CD14-positive monocyte (primary cell): ENCODE data around the gene FBRS. TPM values are rescaled to one million over a fixed set of nuclear protein-coding genes. Genes with fewer than 3 reads are reported as not detected.

Experiments
- DNase-seq, 3 donors: peaks; one replicate each; pipeline ENCODE4 v3.0.0-alpha.2; 2011 to 2022
- H2AFZ ChIP-seq: 2 replicates; pipeline ENCODE4 v1.6.0; 2012; ENCODE audit warnings: mild to moderate bottlenecking, low read depth, low read length, inconsistent platforms; ENCODE audit not compliant: insufficient read depth, poor library complexity, severe bottlenecking
- H3K27ac ChIP-seq, 2 donors: 1 replicate in 1 of 2; 2 replicates in 1 of 2; pipeline ENCODE4 v1.5.1; 2012 to 2013; ENCODE audit warnings: low read length in 2 of 2, control low read depth in 1 of 2, inconsistent platforms in 1 of 2, low read depth in 1 of 2, mild to moderate bottlenecking in 1 of 2
- H3K27me3 ChIP-seq, 2 donors: one replicate each; pipeline versions ENCODE4 v1.6.0 to v1.6.1; 2011 to 2013; ENCODE audit warnings: low read length in 2 of 2; ENCODE audit not compliant: control insufficient read depth in 2 of 2, insufficient read depth in 2 of 2
- H3K36me3 ChIP-seq, 2 donors: replicated peaks in 1 of 2; 1 replicate in 1 of 2; 2 replicates in 1 of 2; pipeline versions ENCODE4 v1.5.1 to v1.6.1; 2012 to 2013; ENCODE audit warnings: low read length in 2 of 2, control low read depth in 1 of 2, inconsistent platforms in 1 of 2, mild to moderate bottlenecking in 1 of 2; ENCODE audit not compliant: insufficient read depth in 2 of 2, control insufficient read depth in 1 of 2
- H3K4me1 ChIP-seq, 2 donors: 1 replicate in 1 of 2; 2 replicates in 1 of 2; pipeline versions ENCODE4 v1.5.1 to v1.6.1; 2012 to 2013; ENCODE audit warnings: low read length in 2 of 2, control low read depth in 1 of 2, inconsistent platforms in 1 of 2, mild to moderate bottlenecking in 1 of 2, moderate library complexity in 1 of 2; ENCODE audit not compliant: insufficient read depth in 2 of 2, control insufficient read depth in 1 of 2
- H3K4me2 ChIP-seq: replicated peaks from 2 replicates; pipeline ENCODE3; 2012; ENCODE audit warnings: low read length, moderate library complexity, mild to moderate bottlenecking; ENCODE audit not compliant: poor library complexity, severe bottlenecking; ENCODE audit errors: extremely low read depth
- H3K4me3 ChIP-seq, 3 experiments: fragments of 200-600 bp in 1 of 3; sonication (generic) in 1 of 3; replicated peaks in 1 of 3; 1 replicate in 2 of 3; 2 replicates in 1 of 3; pipeline ENCODE4 v1.5.1; 2011 to 2013; ENCODE audit warnings: low read length in 3 of 3, mild to moderate bottlenecking in 3 of 3, control low read depth in 2 of 3, low read depth in 2 of 3, inconsistent platforms in 1 of 3, moderate library complexity in 1 of 3
- H3K79me2 ChIP-seq: 2 replicates; pipeline ENCODE4 v1.6.0; 2012; ENCODE audit warnings: mild to moderate bottlenecking, control low read depth, inconsistent platforms, low read length, moderate library complexity; ENCODE audit not compliant: insufficient read depth
- H3K9ac ChIP-seq: 2 replicates; pipeline ENCODE4 v1.6.0; 2017; ENCODE audit warnings: low read length, mild to moderate bottlenecking; ENCODE audit not compliant: insufficient read depth, poor library complexity, severe bottlenecking
- H3K9me3 ChIP-seq, 2 donors: replicated peaks in 1 of 2; 1 replicate in 1 of 2; 2 replicates in 1 of 2; pipeline versions ENCODE4 v1.5.1 to v1.6.1; 2012 to 2013; ENCODE audit warnings: low read length in 2 of 2, control low read depth in 1 of 2; ENCODE audit not compliant: control insufficient read depth in 1 of 2, insufficient read depth in 1 of 2
- H4K20me1 ChIP-seq: 2 replicates; pipeline ENCODE4 v1.6.0; 2012; ENCODE audit warnings: mild to moderate bottlenecking, low read length, control low read depth, moderate library complexity; ENCODE audit not compliant: insufficient read depth
- H3K27ac Mint-ChIP-seq, 7 donors: one replicate each; pipeline ENCODE4 v1.8.0; 2020; ENCODE audit warnings: mild to moderate bottlenecking in 7 of 7, mixed read lengths in 7 of 7, moderate library complexity in 6 of 7, inconsistent platforms in 2 of 7
- H3K27me3 Mint-ChIP-seq, 3 donors: one replicate each; pipeline ENCODE4 v1.8.0; 2021 to 2022; ENCODE audit warnings: low read depth in 3 of 3, mild to moderate bottlenecking in 3 of 3, mixed read lengths in 3 of 3, moderate library complexity in 3 of 3, inconsistent platforms in 1 of 3
- H3K36me3 Mint-ChIP-seq, 2 donors: one replicate each; pipeline ENCODE4 v1.8.0; 2020; ENCODE audit warnings: mixed read lengths in 2 of 2, inconsistent platforms in 1 of 2, mild to moderate bottlenecking in 1 of 2
- H3K4me1 Mint-ChIP-seq: one replicate; pipeline ENCODE4 v1.8.0; 2020; ENCODE audit warnings: mild to moderate bottlenecking, mixed read lengths
- H3K4me3 Mint-ChIP-seq, 2 donors: one replicate each; pipeline ENCODE4 v1.8.0; 2020; ENCODE audit warnings: mild to moderate bottlenecking in 2 of 2, mixed read lengths in 2 of 2, moderate library complexity in 1 of 2
- H3K9me3 Mint-ChIP-seq, 7 donors: one replicate each; pipeline ENCODE4 v1.8.0; 2020 to 2022; ENCODE audit warnings: mixed read lengths in 7 of 7, mild to moderate bottlenecking in 6 of 7, moderate library complexity in 6 of 7, inconsistent platforms in 2 of 7
- WGBS: methylation state at CpG from one replicate; pipeline ENCODE4 v1.1.5; 2013; ENCODE audit warnings: missing lambda C conversion rate; ENCODE audit not compliant: insufficient coverage; 5-methylcytosine and 5-hydroxymethylcytosine counted together
- intact Hi-C, 2 donors: fragments of 100-400 bp; cut with micrococcal nuclease; formaldehyde crosslinking; loops; one replicate each; pipeline versions ENCODE4 v1.15.0 to v1.15.1; 2023
- polyA plus RNA-seq, 3 donors: library from polyadenylated mRNA; depleted of rRNA in 1 of 3; unstranded in 2 of 3; stranded (reverse) in 1 of 3; fragments of 300-500 nt in 2 of 3; fragments of >200 nt in 1 of 3; fragmentation: Illumina TruSeq in 2 of 3; gene quantifications; 1 replicate in 2 of 3; 2 replicates in 1 of 3; pipeline ENCODE4 v1.2.3, GENCODE V29; 2012 to 2021
- TF ChIP-seq, protein P1 (sequence below): fragments of 200-600 bp; IDR thresholded peaks from one replicate; pipeline ENCODE4 v1.8.0; 2022; ENCODE audit warnings: antibody characterized with exemption, mild to moderate bottlenecking

The FBRS gene
- polyA plus RNA-seq, 3 donors = 1.4 to 44.8 (median 2.1) TPM

- no peaks in the 10 kb centered on the region for H3K9me3 ChIP-seq
- no peak overlapping the region for H3K4me2 ChIP-seq
- no peaks in the 10 kb centered on the region for H3K36me3 Mint-ChIP-seq
- H3K4me1 Mint-ChIP-seq = peaks cover 19% of the 10 kb centered on the region
- H3K9ac ChIP-seq = no peak overlapping the region
- no peak for DNase-seq
- H3K27me3 ChIP-seq = no peaks in the 10 kb centered on the region
- TF ChIP-seq, protein P1, sequence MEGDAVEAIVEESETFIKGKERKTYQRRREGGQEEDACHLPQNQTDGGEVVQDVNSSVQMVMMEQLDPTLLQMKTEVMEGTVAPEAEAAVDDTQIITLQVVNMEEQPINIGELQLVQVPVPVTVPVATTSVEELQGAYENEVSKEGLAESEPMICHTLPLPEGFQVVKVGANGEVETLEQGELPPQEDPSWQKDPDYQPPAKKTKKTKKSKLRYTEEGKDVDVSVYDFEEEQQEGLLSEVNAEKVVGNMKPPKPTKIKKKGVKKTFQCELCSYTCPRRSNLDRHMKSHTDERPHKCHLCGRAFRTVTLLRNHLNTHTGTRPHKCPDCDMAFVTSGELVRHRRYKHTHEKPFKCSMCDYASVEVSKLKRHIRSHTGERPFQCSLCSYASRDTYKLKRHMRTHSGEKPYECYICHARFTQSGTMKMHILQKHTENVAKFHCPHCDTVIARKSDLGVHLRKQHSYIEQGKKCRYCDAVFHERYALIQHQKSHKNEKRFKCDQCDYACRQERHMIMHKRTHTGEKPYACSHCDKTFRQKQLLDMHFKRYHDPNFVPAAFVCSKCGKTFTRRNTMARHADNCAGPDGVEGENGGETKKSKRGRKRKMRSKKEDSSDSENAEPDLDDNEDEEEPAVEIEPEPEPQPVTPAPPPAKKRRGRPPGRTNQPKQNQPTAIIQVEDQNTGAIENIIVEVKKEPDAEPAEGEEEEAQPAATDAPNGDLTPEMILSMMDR = no peak
- intact Hi-C loops = no loop called here
- peaks cover 16 to 19% of the 10 kb centered on the region in 2 donors for H3K4me1 ChIP-seq
- no peaks in the 10 kb centered on the region for H3K79me2 ChIP-seq
- peaks cover 0 to 1% (median 0%) of the 10 kb centered on the region in 7 donors for H3K9me3 Mint-ChIP-seq
- peaks cover under 1 to 3% (median 2%) of the 10 kb centered on the region in 3 donors for H3K27me3 Mint-ChIP-seq
- H3K4me3 ChIP-seq = no peak overlapping the region
- peak overlapping the region in 2 of 7 donors; percentile 26 to 38 for H3K27ac Mint-ChIP-seq
- H3K27ac ChIP-seq = no peak overlapping the region
- 90% methylated on average over 3 of the region's 4 CpGs for WGBS
- H3K36me3 ChIP-seq = no peaks in the 10 kb centered on the region
- H3K4me3 Mint-ChIP-seq = no peak overlapping the region
- H2AFZ ChIP-seq = no peak overlapping the region
- no peaks in the 10 kb centered on the region for H4K20me1 ChIP-seq
Observed at GRCh38 chr16:30688701-30689100, 30.5 kb downstream of the FBRS start.

DNA sequence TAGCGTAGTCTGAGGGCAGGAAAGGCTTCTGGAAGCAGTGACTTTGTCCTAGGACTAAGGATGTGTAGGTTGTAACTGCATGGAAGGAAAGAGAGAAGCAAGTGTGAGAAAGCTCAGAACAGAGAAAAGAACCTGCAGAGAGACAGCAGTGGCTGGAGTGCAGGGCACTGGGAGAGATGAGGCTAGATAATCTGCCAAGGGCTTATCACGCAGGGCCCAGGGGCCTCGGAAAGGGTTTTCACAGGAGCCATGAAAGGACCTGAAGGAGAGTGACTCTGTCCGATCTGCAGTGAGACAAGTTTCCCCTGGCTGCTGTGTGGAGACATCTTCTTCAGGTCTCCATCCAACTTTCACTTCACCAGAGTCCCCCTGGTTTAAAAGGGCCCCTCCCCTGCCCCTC, 33.7 kb downstream of the FBRS start:
- no peak overlapping the region for H3K4me3 ChIP-seq
- 87% methylated on average over 2 of the region's 4 CpGs for WGBS

More for the DNA sequence above, 33.7 kb downstream of the FBRS start:
- H3K9ac ChIP-seq = no peak overlapping the region
- H3K27me3 ChIP-seq = no peaks in the 10 kb centered on the region
- H2AFZ ChIP-seq = peak overlapping the region; percentile 74
- Mint-ChIP-seq H3K4me1 (peaks cover 35% of the 10 kb centered on the region), H3K27me3 (peaks cover 1 to 3% (median 2%) of the 10 kb centered on the region in 3 donors), H3K36me3 (no peaks in the 10 kb centered on the region), H3K27ac (peak overlapping the region in 3 of 7 donors; percentile 40 to 83 (median 73)), H3K4me3 (no peak overlapping the region), H3K9me3 (no peaks in the 10 kb centered on the region)
- no peaks in the 10 kb centered on the region for H3K9me3 ChIP-seq
- H3K4me2 ChIP-seq = no peak overlapping the region
- peaks cover 22 to 29% of the 10 kb centered on the region in 2 donors for H3K4me1 ChIP-seq
- H4K20me1 ChIP-seq = no peaks in the 10 kb centered on the region
- H3K36me3 ChIP-seq = no peaks in the 10 kb centered on the region
- no peaks in the 10 kb centered on the region for H3K79me2 ChIP-seq
- DNase-seq = no peak
- intact Hi-C loops = no loop called here
- H3K27ac ChIP-seq = peak overlapping the region in 1 of 2 donors; percentile 45
- TF ChIP-seq, protein P1 = no peak
